HepG2 (cell line): ENCODE measurements around the gene CPNE1. TPM values are rescaled to one million over a fixed set of nuclear protein-coding genes. Genes with fewer than 3 reads are reported as not detected.
A peak's percentile ranks its signal among the peaks of the same experiment; 100 is the strongest.

Experiments used
- AHDC1 ChIP-seq: sonication (generic); formaldehyde crosslinking; IDR thresholded peaks from 2 replicates; pipeline ENCODE4 v1.5.1; 2020; ENCODE audit warnings: mild to moderate bottlenecking, missing genetic modification reagents, borderline replicate concordance
- CBFB ChIP-seq: sonication (generic); formaldehyde crosslinking; IDR thresholded peaks from 2 replicates; pipeline ENCODE4 v1.4.0; 2020; ENCODE audit warnings: missing genetic modification reagents
- CTCF ChIP-seq: sonication (generic); formaldehyde crosslinking; IDR thresholded peaks from 2 replicates; pipeline ENCODE4 v1.5.0; 2020; ENCODE audit warnings: mild to moderate bottlenecking, missing genetic modification reagents, moderate library complexity
- HMG20B ChIP-seq: conservative IDR thresholded peaks from 2 replicates; pipeline ENCODE4 v1.6.1; 2016; ENCODE audit warnings: missing genetic modification reagents, missing compliant biosample characterization
- KDM6A ChIP-seq: IDR thresholded peaks from 2 replicates; pipeline ENCODE4 v1.6.1; 2016; ENCODE audit warnings: low read depth
- KLF11 ChIP-seq: IDR thresholded peaks from 2 replicates; pipeline ENCODE4 v1.6.1; 2016; ENCODE audit warnings: missing compliant biosample characterization
- MLLT10 ChIP-seq: sonication (generic); formaldehyde crosslinking; IDR thresholded peaks from 2 replicates; pipeline ENCODE4 v1.4.0; 2020; ENCODE audit warnings: missing genetic modification reagents
- NCOR1 ChIP-seq: fragments of 200-600 bp; sonication (generic); IDR thresholded peaks from 2 replicates; pipeline ENCODE4 v1.7.0; 2017; ENCODE audit warnings: antibody characterized with exemption, low read length, borderline replicate concordance
- PITX1 ChIP-seq: sonication (generic); formaldehyde crosslinking; IDR thresholded peaks from 2 replicates; pipeline ENCODE4 v1.5.1; 2020; ENCODE audit warnings: mild to moderate bottlenecking, missing genetic modification reagents
- RERE ChIP-seq: IDR thresholded peaks from 2 replicates; pipeline ENCODE4 v1.6.1; 2016; ENCODE audit warnings: low read depth, missing genetic modification reagents, missing compliant biosample characterization
- SETDB1 ChIP-seq: sonication (generic); formaldehyde crosslinking; IDR thresholded peaks from 2 replicates; pipeline ENCODE4 v1.5.1; 2020; ENCODE audit warnings: missing genetic modification reagents, mild to moderate bottlenecking, borderline replicate concordance
- SP4 ChIP-seq: sonication (generic); formaldehyde crosslinking; IDR thresholded peaks from 2 replicates; pipeline ENCODE4 v1.8.1; 2023; ENCODE audit warnings: mild to moderate bottlenecking, missing genetic modification reagents
- STAG1 ChIP-seq: sonication (generic); formaldehyde crosslinking; IDR thresholded peaks from 2 replicates; pipeline ENCODE4 v1.4.0; 2020; ENCODE audit warnings: missing genetic modification reagents
- TAF1 ChIP-seq: sonication (generic); formaldehyde crosslinking; IDR thresholded peaks from 2 replicates; pipeline ENCODE4 v1.4.0; 2020; ENCODE audit warnings: missing genetic modification reagents
- TEAD2 ChIP-seq: sonication (generic); formaldehyde crosslinking; IDR thresholded peaks from 2 replicates; pipeline ENCODE4 v1.9.0; 2021; ENCODE audit warnings: missing genetic modification reagents
- ZFP37 ChIP-seq: sonication (generic); formaldehyde crosslinking; IDR thresholded peaks from 2 replicates; pipeline ENCODE4 v1.4.0; 2020; ENCODE audit warnings: missing genetic modification reagents, borderline replicate concordance
- ZNF256 ChIP-seq: sonication (generic); formaldehyde crosslinking; conservative IDR thresholded peaks from 2 replicates; pipeline ENCODE4 v1.4.0; 2020; ENCODE audit warnings: missing genetic modification reagents
- ZNF326 ChIP-seq: sonication (generic); formaldehyde crosslinking; IDR thresholded peaks from 2 replicates; pipeline ENCODE4 v1.4.0; 2020; ENCODE audit warnings: missing genetic modification reagents, borderline replicate concordance
- ZNF501 ChIP-seq: sonication (generic); formaldehyde crosslinking; IDR thresholded peaks from 2 replicates; pipeline ENCODE4 v1.5.1; 2020; ENCODE audit warnings: mild to moderate bottlenecking, moderate library complexity, missing genetic modification reagents
- ZNF773 ChIP-seq: sonication (generic); formaldehyde crosslinking; IDR thresholded peaks from 2 replicates; pipeline ENCODE4 v1.4.0; 2020; ENCODE audit warnings: missing genetic modification reagents, borderline replicate concordance
- polyA plus RNA-seq, 8 experiments: library from polyadenylated mRNA; depleted of rRNA in 3 of 8; stranded (reverse) in 7 of 8; unstranded in 1 of 8; fragments of >200 nt; fragmentation: Illumina TruSeq in 4 of 8; extraction: Trizol in 4 of 8; gene quantifications; 2 replicates each; pipeline versions ENCODE4 v1.2.1 to v1.2.3, GENCODE V29; 2011 to 2016; ENCODE audit warnings: low read depth in 4 of 8, missing spikeins in 1 of 8, mixed read lengths in 1 of 8; ENCODE audit not compliant: insufficient read depth in 1 of 8
- total RNA-seq, 5 experiments: library from RNA; depleted of rRNA; stranded (reverse); fragments of >200 nt; fragmentation: Illumina TruSeq; extraction: Trizol; gene quantifications; 2 replicates each; pipeline ENCODE4 v1.2.3, GENCODE V29; 2016; ENCODE audit warnings: low read depth in 1 of 5

Gene CPNE1
- total and polyA plus RNA-seq, 2 of the 13 experiments (the other 11 are each of a cell fraction or from before 2014, with no cell fraction given) = 408 to 431 TPM

GRCh38 chr20:35604449-35604747 is 60.3 kb downstream of the CPNE1 start (continued):
- TF ChIP-seq AHDC1 (CRISPR knock-in tag) (no peak), TAF1 (CRISPR knock-in tag) (no peak), SP4 (CRISPR knock-in tag) (0 out of 2 replicates have a peak, but pooled peaks have one; percentile 40), NCOR1 (no peak), ZNF501 (CRISPR knock-in tag) (0 out of 2 replicates have a peak, but pooled peaks have one; percentile 15), ZNF326 (CRISPR knock-in tag) (no peak), HMG20B (CRISPR knock-in tag) (no peak), STAG1 (CRISPR knock-in tag) (peak; percentile 63), SETDB1 (CRISPR knock-in tag) (0 out of 2 replicates have a peak, but pooled peaks have one; percentile 6), KDM6A (CRISPR knock-in tag) (no peak), MLLT10 (CRISPR knock-in tag) (no peak), KLF11 (CRISPR knock-in tag) (no peak), ZNF773 (CRISPR knock-in tag) (no peak), TEAD2 (CRISPR knock-in tag) (no peak), RERE (CRISPR knock-in tag) (no peak), ZNF256 (CRISPR knock-in tag) (no peak), CTCF (peak; percentile 78), ZFP37 (CRISPR knock-in tag) (peak; percentile 48; the same call in 1 of the 2 replicates), CBFB (CRISPR knock-in tag) (no peak), PITX1 (no peak)
